GM19351 (cell line): Measurements from ENCODE around the gene ZNF548.
A peak's percentile ranks its signal among the peaks of the same experiment; 100 is the strongest.

Source experiments
- ATAC-seq: cut with Tn5 transposase; IDR thresholded peaks from one replicate; pipeline ENCODE4 v1.9.1; 2021; ENCODE audit warnings: mild to moderate bottlenecking, moderate library complexity; ENCODE audit not compliant: unreplicated experiment

ZNF548 gene

DNA sequence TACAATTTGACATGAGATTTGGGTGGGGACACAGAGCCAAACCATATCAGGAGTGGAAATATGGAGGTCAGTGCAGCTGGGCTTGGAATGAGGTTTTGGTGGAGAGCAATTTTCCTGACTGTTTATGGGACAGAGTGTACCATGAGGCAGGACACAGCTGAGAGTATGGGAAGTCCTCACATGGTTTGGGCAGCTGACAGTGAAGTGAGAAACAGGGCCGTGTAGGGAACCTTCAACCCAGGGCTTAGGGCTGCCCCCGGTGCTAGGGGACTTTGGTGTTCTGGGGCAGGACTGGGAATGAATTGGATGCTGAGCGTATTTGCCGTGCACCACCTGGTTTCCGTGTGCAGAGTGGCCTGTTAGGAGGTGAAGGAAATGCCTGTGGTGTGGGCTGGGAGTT is 6.1 kb downstream of the ZNF548 start:
- ATAC-seq: no peak

DNA sequence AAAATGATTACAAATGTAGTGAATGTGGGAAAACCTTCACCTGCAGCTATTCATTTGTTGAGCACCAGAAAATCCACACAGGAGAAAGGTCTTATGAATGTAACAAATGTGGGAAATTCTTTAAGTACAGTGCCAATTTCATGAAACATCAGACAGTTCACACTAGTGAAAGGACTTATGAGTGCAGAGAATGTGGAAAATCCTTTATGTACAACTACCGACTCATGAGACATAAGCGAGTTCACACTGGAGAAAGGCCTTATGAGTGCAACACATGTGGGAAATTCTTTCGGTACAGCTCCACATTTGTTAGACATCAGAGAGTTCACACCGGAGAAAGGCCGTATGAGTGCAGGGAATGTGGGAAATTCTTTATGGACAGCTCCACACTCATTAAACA is 9.2 kb downstream of the ZNF548 start:
- no peak for ATAC-seq

DNA sequence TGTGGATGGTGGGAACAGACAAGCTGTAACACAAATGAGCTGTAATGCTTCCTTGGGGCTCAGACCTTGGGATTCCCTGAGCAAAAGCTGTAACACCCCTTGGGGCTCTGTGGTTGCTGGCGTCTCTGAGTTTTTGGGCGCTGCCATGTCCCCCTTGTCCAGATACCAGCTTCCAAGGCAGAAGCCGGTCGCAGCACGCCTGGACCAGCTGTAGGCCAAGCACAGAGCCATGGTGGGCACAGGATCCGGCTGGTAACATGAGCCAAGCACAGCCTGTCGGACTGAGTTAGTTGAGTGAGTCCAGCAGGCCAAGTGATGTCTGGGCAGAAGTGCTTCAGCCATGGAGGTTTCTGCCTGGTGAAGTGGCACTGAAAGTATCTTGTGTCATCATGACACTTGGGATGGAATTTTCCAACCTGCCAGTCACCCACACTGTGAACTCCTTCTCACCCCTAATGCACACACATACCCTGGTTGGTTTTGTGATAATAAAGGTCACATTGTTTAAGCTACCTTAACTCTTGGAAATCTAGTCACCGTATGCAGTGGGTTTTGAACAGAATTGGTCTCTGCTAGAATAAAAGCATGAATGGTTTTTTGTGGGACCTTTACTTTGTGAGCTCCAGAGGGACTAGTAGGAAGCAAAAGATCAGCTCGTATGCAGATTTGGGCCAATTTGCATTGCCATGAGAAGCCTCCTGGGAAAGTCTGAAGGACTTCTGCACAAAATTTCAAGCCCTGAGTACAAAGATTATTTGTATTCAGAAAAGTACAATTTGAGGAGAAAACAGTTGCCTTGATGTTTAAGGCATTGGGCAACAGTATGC is 14.3 kb downstream of the ZNF548 start:
- no peak for ATAC-seq

DNA sequence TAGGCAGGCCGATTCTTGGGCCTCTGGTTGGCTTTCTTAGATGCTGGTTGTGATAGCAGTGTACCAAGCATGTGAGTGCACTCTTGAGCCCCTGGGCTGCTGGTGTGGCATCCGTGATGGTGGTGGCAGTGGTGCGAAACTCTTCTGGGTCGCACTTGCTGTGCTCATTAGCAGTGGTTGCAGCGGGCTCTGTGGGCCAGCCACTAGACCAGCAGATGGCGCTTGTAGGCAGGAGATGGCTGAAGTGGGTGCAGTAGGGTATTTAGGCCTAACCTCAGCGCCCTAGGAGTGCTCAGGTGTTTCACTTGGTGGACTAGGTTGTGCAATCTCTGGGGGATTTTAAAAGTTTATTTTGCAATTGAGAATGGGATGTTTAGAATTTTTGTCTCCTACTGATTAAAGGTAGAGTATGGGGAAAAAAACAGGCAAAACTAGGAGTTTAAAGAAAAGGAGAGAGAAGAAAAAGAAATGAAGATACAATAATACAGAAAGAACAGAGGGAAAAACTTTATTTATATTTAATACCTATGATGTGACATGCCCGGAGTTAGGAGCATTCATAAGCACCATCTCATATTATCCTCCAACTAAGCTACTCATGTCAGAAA is 17.0 kb downstream of the ZNF548 start:
- no peak for ATAC-seq

DNA sequence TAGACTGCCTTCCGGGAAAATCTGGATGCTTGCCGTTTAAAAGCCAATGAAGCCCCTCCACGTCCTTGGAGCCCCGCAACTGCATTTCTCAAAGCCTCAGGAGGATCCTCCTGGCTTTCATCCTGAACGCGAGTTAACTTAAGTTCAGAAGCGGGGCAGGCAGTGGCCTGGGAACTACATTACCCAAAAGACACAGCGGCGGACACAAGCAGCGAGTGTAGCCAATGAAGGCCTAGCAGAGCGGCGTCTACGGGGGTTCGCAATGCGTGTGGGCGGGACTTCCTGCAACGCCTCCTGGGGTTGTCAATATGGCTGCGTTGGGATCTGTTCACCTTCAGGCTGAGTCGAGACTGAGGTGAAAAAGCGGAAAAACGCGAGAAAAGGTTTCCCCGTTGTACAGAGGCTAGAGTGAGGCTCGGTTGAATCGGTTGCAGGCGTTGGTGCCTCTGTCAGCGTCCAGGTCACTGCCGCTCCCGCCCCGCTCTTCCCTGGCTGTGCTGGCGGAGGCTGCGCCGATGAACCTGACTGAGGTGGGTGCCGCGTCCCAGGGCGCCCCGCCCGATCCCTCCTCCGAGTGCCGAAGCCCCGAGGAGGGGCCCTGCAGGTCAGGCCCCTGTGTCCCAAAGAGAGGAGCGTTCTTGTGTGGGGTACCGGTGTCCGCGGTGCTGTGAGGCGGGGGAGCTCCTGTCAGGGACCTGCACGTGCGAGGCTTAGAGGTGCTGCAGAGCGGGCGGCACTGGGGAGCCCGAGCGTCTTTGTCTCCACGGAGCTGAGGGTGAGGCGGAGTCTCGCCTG is 21.4 kb downstream of the ZNF548 start, which contains the start of gene ZNF17:
ZNF17 (plus strand) TSS at position 285 of the 795 bp plus-strand sequence. CDS start 2,455 bp downstream, outside the sequence.
- peak; percentile 98 for ATAC-seq

DNA sequence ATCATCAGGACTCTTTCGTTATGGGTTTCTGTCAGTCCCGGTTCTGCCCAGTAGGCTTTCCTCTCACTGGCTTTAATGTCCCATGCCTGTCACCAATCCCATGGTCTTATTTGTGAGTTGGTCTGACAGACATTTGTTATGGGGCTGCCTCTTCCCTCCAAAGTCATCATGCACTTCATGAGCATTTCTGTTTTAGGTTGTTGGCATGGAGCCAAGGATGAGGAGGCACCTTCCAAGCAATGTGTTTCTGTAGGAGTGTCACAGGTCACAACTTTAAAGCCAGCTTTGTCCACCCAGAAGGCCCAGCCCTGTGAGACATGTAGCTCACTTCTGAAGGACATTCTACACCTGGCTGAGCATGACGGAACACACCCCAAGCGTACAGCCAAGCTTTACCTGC is 29.8 kb downstream of the ZNF548 start:
- ATAC-seq: no peak

DNA sequence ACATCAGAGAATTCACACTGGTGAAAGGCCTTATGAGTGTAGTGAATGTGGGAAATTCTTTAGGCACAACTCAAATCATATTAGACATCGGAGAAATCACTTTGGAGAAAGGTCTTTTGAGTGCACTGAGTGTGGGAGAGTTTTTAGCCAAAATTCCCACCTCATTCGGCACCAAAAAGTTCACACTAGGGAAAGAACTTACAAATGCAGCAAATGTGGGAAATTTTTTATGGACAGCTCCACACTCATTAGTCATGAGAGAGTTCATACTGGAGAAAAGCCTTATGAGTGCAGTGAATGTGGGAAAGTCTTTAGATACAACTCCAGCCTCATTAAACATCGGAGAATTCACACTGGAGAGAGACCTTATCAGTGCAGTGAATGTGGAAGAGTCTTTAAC is 31.4 kb downstream of the ZNF548 start:
- no peak for ATAC-seq

DNA sequence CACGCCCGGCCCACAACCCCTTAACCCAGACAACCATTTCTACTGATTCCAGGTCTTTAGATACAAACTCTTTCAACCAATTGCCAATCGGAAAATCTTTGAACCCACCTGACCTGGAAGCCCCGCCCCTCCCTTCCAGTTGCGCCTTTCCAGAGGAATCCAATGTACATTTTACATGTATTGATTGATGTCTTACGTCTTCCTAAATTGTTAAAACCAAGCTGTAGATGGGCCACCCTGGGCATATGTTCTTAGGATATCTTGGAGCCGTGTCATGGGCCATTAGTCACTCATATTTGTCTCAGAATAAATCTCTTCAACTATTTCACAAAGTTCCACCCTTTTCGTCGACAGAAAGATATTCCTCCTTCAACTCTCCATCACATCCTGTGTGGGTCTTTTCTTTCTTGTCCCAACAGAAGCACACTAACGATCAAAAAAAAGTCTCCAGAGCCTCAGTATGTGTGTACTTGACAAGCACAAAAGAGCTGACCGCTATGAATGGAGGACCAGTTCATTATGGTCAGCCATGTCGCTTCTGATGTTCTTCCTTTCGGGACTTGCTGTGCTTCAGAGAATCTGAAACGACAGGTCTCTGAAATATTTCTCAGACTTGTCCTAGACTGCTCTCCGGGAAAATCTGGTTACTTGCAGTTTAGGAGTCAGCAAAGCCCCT is 44.9 kb downstream of the ZNF548 start:
- ATAC-seq: peak; percentile 17

DNA sequence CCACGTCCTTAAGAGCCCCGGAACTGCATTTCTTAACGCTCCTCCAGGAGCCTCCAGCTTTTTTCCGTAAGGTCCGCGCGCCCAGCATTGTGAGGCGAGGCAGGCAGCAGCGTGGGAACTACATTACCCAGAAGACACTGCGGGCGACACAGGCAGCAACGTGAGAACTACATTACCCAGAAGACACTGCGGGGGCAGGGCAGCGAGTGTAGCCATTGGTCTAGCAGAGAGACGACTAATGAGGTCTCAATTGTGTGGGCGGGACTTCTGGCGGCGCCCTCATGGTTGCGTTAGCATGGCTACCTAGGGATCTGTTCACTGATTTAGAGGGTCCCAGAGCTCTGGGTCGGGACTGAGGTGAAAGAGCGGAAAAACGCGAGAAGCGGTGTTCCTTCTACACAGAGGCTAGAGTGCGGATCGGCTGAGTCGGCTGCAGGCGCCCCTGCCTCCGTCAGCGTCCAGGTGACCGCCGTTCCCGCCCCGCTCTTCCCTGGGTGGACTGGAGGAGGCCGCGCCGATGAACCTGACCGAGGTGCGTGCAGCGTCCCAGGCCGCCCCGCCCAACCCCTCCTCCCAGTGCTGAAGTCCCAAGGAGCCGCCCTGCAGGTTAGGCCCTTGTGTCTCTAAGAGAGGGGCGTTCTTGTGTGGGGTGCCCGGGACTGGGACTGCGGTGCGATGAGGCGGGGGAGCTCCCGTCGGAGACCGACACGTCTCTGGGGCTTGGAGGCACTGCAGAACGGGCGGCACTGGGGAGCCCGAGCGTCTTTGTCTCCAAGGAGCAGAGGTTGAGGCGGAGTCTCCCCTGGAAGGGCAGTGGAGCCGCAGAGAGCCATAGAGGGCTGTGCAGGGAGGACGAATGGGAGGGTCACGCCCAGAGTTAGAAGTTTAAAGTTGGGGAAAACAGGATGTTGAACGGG is 45.7 kb downstream of the ZNF548 start, which contains the start of gene ZNF749:
ZNF749 (plus strand) TSS at position 264 of the 917 bp plus-strand sequence; CDS start at position 518, 254 bp downstream.
- peak; percentile 96 for ATAC-seq

DNA sequence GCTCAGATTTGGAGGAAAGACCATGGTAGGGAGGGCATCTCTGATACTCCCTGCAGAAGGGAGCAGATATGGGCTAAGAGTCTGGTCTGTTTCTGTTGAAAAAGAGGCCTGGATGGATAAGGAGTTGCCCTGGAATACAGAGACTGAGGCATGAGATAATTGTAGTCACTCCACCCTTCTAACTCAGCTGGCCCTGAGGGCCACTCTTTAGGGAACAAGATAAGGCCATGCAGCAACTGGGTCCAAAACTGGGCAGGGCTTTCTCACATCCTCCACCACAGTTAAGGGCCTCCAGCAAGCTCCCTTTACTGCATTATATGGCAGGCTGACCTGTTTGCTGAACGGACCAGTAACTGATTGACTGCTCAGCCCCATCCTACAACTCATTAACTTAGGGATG is 46.8 kb downstream of the ZNF548 start:
- no peak for ATAC-seq

DNA sequence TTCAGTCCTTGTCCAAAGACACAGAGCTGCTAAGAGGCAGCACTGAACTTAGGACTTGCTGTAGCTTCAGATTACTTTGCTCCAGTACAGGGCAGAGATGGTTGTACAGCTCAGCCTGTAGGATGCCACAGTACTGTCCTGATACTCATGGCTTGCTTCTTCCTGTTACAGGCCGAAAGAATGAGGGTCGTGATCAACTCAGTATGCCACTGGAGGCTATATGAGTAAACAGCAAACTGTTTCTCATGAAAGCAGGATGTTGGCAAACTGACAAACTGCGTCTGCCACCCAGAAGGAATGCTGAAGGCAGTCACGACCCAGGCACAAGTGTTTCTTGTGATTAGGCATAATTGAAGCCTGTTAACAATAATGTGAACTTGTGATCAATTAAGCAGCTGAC is 48.3 kb downstream of the ZNF548 start:
- ATAC-seq: no peak

DNA sequence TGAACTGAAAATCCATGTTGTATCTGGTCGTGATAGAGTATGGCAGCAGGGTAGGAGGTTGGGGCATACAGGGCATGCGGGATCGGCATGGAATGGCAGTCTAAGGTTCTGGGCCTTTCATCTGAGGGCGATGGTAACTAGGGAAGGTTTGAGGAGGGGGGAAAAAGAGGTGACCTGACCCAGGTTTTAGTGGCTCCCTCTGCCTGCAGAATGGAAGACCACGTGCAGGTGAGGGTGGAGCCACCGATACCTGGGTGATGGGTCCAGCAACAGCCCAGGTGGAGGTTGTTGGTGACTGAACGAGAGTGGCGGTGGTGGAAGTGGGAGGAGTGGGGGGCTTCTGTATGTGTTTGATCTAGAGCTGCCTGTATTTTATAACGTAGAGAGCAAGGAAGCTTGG is 49.3 kb downstream of the ZNF548 start:
- ATAC-seq: no peak

DNA sequence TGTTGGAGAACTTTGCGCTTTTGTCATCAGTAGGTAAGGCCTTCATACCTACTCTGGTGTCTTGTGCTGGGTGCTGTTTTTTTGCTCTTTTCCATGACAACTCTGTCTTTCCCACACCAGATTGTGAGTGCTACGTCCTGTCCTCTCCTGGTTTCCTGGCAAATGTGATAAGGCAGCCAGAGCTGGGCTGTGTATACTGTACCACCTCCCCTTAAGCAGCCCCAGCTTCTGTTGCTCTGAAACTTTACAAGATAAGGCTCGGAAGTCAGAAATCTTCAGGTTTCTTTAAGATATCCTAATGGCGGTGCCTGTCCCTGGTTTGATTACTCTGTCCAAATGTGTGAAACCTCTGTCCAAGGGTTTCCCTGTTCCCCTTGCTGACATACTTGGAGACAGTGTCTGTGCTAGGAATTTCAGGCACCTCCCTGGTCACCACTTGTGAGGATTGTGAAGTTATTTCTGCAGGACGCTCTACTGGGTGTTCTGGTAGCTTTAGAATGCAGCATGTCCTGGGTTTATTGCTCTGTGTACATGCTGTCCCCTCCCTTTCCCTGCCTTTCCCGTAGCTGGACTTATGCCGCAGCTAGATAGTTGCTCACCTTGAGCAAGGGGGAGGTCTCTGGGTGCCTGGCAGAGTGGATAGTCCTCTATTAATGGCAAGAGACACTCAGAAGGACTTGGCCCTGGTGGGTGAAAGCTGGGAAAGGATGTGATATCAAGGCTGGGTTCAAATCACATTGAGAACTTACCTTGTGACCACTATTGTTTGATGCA is 52.5 kb downstream of the ZNF548 start:
- no peak for ATAC-seq

DNA sequence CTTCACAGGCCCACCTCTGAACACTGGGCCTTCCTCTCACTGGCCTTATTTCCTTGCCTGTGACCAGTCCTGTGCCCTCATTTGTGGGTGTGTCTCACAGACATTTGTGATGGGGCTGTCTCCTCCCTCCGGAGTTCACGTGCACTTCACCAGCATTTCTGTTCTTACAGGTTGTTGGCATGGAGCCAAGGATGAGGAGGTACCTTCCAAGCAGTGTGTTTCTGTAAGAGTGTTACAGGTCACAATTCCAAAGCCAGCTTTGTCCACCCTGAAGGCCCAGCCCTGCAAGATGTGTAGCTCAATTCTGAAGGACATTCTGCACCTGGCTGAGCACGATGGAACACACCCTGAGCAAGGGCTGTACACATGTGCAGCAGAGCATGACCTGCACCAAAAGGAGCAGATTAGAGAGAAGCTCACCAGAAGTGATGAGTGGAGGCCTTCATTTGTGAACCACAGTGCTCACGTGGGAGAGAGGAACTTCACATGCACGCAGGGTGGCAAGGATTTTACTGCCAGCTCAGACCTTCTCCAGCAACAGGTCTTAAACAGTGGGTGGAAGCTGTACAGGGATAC is 53.6 kb downstream of the ZNF548 start:
- no peak for ATAC-seq

DNA sequence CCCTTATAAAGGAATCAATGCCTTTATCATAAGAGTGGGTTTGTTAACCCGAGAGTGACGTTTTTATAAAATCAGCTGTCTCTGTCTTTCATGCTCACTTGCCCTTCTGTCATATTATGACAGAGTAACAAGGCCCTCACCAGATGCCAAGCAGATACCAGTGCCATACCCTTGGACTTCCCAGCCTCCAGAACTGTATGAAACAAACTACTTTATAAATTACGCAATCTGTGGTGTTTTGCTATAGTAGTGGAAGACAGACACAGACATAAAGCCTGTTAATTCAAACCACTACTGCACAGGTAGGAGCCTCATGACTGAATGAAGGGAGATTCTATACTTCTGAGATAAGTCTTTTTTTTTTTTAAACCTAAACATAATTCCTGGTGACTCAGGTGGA is 62.7 kb downstream of the ZNF548 start:
- ATAC-seq: no peak
